Glutamatergic neuron (in vitro differentiated cells): ENCODE data around the gene WWOX. TPM values are rescaled to one million over a fixed set of nuclear protein-coding genes. Genes with fewer than 3 reads are reported as not detected.

Experiments
- DNase-seq: peaks from one replicate; pipeline ENCODE4 v3.0.0; 2022
- H3K27ac Mint-ChIP-seq: one replicate; pipeline ENCODE4 v1.8.0; 2020; ENCODE audit warnings: mild to moderate bottlenecking, mixed read lengths, inconsistent platforms; ENCODE audit not compliant: unreplicated experiment
- H3K27me3 Mint-ChIP-seq: one replicate; pipeline ENCODE4 v1.8.0; 2020; ENCODE audit warnings: mild to moderate bottlenecking, moderate library complexity, mixed read lengths, inconsistent platforms; ENCODE audit not compliant: unreplicated experiment
- H3K36me3 Mint-ChIP-seq: one replicate; pipeline ENCODE4 v1.8.0; 2020; ENCODE audit warnings: mild to moderate bottlenecking, mixed read lengths, inconsistent platforms; ENCODE audit not compliant: unreplicated experiment
- H3K4me1 Mint-ChIP-seq: one replicate; pipeline ENCODE4 v1.8.0; 2020; ENCODE audit warnings: mild to moderate bottlenecking, low read depth, mixed read lengths, inconsistent platforms; ENCODE audit not compliant: unreplicated experiment
- H3K4me3 Mint-ChIP-seq: one replicate; pipeline ENCODE4 v1.8.0; 2020; ENCODE audit warnings: mild to moderate bottlenecking, mixed read lengths, inconsistent platforms; ENCODE audit not compliant: unreplicated experiment
- H3K9me3 Mint-ChIP-seq: one replicate; pipeline ENCODE4 v1.8.0; 2020; ENCODE audit warnings: mild to moderate bottlenecking, moderate library complexity, mixed read lengths, inconsistent platforms; ENCODE audit not compliant: unreplicated experiment
- CTCF ChIP-seq: fragments of 200-600 bp; sonication (generic); IDR thresholded peaks from one replicate; pipeline ENCODE4 v1.5.0; 2021; ENCODE audit not compliant: partially characterized antibody, unreplicated experiment
- total RNA-seq: library from RNA; stranded (reverse); fragmentation: NEBNext Ultra II Directional; extraction: Animal tissue kit (Norgen Biotek cat#: 25700); gene quantifications from one replicate; pipeline ENCODE4 v1.2.1, GENCODE V29; 2021; ENCODE audit not compliant: unreplicated experiment

Gene WWOX
- total RNA-seq, 1 donor from 2014 or later: 10.3 TPM

- TF ChIP-seq CTCF: no peak
- Mint-ChIP-seq H3K27me3 (no peaks in the 10 kb centered on the region), H3K36me3 (no peaks in the 10 kb centered on the region), H3K27ac (no peak overlapping the region), H3K9me3 (peaks cover 1% of the 10 kb centered on the region), H3K4me3 (no peak overlapping the region), H3K4me1 (no peaks in the 10 kb centered on the region)
- DNase-seq: no peak
Observed at GRCh38 chr16:79098907-79099306, 999.5 kb downstream of the WWOX start.

DNA sequence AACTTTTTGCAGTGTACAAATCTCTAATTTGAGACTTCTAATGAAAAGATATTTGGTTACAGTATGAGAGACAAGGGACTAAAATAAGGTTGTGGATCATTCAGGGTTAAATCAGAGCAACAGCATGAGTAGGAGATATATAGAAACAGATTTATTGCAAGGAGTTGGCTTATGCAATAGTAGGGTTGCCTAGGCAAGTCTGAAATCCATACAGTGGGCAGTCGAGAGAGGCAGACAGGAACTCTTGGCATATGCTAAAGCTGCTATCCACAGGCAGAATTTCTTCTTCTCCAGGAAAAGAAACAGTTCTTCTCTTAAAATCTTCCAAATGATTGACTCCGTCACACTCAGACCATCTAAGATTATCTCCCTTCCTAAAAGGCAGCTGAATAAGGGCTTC, 1000.3 kb downstream of the WWOX start:
- Mint-ChIP-seq H3K4me3 (no peak overlapping the region), H3K27me3 (no peaks in the 10 kb centered on the region), H3K4me1 (no peaks in the 10 kb centered on the region), H3K9me3 (peaks cover 1% of the 10 kb centered on the region), H3K36me3 (no peaks in the 10 kb centered on the region), H3K27ac (no peak overlapping the region)
- no peak for TF ChIP-seq CTCF
- DNase-seq: no peak

GRCh38 chr16:79100447-79100846, 1001.0 kb downstream of the WWOX start:
- H3K27ac Mint-ChIP-seq: no peak overlapping the region

GRCh38 chr16:79101491-79101890, 1002.0 kb downstream of the WWOX start:
- Mint-ChIP-seq H3K4me1 (no peaks in the 10 kb centered on the region), H3K36me3 (no peaks in the 10 kb centered on the region), H3K4me3 (no peak overlapping the region), H3K27ac (no peak overlapping the region), H3K27me3 (no peaks in the 10 kb centered on the region), H3K9me3 (peaks cover 1% of the 10 kb centered on the region)
- TF ChIP-seq CTCF: no peak
- no peak for DNase-seq

More at GRCh38 chr16:79100447-79100846, 1001.0 kb downstream of the WWOX start:
- no peak overlapping the region for H3K4me3 Mint-ChIP-seq
- H3K4me1 Mint-ChIP-seq: no peaks in the 10 kb centered on the region
- no peaks in the 10 kb centered on the region for H3K27me3 Mint-ChIP-seq
- TF ChIP-seq CTCF: no peak
- no peaks in the 10 kb centered on the region for H3K36me3 Mint-ChIP-seq
- no peak for DNase-seq
- peaks cover 1% of the 10 kb centered on the region for H3K9me3 Mint-ChIP-seq

DNA sequence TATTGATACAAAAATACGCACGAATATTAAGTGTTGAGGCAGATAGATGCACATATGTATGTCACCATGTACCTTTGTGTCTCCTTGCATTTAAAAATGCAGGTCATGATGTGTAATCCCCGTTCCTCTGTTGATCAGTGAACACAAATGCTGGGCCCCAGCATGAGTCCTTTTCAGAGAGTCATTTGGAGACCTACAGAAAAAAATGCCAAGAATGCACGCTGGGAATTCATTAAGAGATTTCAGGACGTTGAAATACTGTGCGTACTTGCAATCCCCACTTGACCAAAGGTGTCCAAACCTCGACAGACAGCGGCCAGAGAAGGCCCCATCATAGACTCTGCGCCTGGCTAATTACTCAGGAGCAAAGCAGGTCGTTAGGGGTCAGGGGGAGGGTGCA, 1005.1 kb downstream of the WWOX start:
- DNase-seq: no peak
- Mint-ChIP-seq H3K36me3 (no peaks in the 10 kb centered on the region), H3K9me3 (peaks cover 1% of the 10 kb centered on the region)

More for the DNA sequence above, 1005.1 kb downstream of the WWOX start:
- Mint-ChIP-seq H3K27ac (no peak overlapping the region), H3K4me1 (no peaks in the 10 kb centered on the region), H3K27me3 (no peaks in the 10 kb centered on the region), H3K4me3 (no peak overlapping the region)
- TF ChIP-seq CTCF: no peak
